ENCODE data around the gene CX3CR1.
"Not testable (repeated sequence)": the region's sequence is repeated elsewhere in the genome, so short reads cannot be mapped to it uniquely, and the experiment has no call there.

DNA sequence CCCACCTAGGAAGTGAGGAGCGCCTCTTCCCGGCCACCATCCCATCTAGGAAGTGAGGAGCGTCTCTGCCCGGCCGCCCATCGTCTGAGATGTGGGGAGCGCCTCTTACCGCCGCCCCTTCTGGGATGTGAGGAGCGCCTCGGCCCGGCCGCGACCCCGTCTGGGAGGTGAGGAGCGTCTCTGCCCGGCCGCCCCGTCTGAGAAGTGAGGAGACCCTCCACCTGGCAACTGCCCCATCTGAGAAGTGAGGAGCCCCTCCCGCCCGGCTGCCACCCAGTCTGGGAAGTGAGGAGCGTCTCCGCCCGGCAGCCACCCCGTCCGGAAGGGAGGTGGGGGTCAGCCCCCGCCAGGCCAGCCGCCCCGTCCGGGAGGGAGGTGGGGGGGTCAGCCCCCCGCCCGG lies 52.2 kb downstream of the CX3CR1 start:
- TF ChIP-seq CTCF (IDR thresholded peaks at IDR 0.05 in 4 of 5, conservative IDR thresholded peaks at IDR 0.05 in 1 of 5); POLR2A (IDR thresholded peaks at IDR 0.05): not testable (repeated sequence)
